Measurements from ENCODE around the gene RNF11.

Gene RNF11

GRCh38 chr1:51313961-51314777 is 78.1 kb downstream of the RNF11 start:
- peak; percentile 62 for DNase-seq (ENCODE audit: low spot score)

- no peak for DNase-seq (ENCODE audit: low spot score)
Observed at GRCh38 chr1:51314974-51315373, 78.9 kb downstream of the RNF11 start.

- DNase-seq (ENCODE audit: low spot score) = no peak
Observed at GRCh38 chr1:51316113-51316845, 80.2 kb downstream of the RNF11 start.

GRCh38 chr1:51316846-51317120 is 80.7 kb downstream of the RNF11 start:
- DNase-seq (ENCODE audit: low spot score) = no peak

GRCh38 chr1:51317798-51318197 is 81.7 kb downstream of the RNF11 start:
- no peak for DNase-seq (ENCODE audit: low spot score)

- DNase-seq (ENCODE audit: low spot score) = no peak
Observed at GRCh38 chr1:51320967-51321923, 85.2 kb downstream of the RNF11 start.

- DNase-seq (ENCODE audit: low spot score) = no peak
Observed at GRCh38 chr1:51321924-51322280, 85.8 kb downstream of the RNF11 start.

GRCh38 chr1:51322417-51323101 is 86.5 kb downstream of the RNF11 start:
- DNase-seq (ENCODE audit: low spot score) = no peak

Measured in AG08396 (cell line).